NOMO-1 (cell line): ENCODE measurements around the gene NDUFS5.
"Not testable (repeated sequence)": the region's sequence is repeated elsewhere in the genome, so short reads cannot be mapped to it uniquely, and the experiment has no call there.

Source experiments
- DNase-seq, 2 experiments: peaks; one replicate each; lab custom pipeline; 2025; ENCODE audit not compliant: unreplicated experiment in 2 of 2; lab: John Stamatoyannopoulos, UW

NDUFS5 gene

DNA sequence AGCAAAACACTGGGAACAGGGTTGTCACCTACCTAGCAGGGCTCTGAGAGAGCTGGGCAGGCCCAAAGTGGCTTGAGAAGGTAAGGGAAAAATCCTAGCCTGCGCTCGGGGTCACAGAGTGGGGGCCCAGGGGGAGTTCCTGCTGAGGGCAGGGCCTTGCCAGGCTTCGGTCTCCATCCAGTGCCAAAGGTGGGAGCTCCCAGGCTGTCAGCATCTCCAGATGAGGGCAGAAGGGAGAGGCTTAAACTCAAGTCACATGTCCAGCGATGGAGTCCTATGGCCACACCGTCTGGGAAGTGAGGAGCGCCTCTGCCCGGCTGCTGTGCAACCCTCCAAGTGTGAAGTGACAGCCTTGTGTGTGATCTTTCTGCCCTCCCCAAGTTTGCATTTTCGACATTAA lies 11.2 kb upstream of the NDUFS5 start:
- DNase-seq = not testable (repeated sequence)

GRCh38 chr1:39016604-39017171 lies 9.5 kb upstream of the NDUFS5 start:
- no peak for DNase-seq

GRCh38 chr1:39017266-39017665 lies 8.9 kb upstream of the NDUFS5 start:
- no peak for DNase-seq

- DNase-seq = not testable (repeated sequence)
These were observed 5.7 kb upstream of the NDUFS5 start for GRCh38 chr1:39020494-39020893.

DNA sequence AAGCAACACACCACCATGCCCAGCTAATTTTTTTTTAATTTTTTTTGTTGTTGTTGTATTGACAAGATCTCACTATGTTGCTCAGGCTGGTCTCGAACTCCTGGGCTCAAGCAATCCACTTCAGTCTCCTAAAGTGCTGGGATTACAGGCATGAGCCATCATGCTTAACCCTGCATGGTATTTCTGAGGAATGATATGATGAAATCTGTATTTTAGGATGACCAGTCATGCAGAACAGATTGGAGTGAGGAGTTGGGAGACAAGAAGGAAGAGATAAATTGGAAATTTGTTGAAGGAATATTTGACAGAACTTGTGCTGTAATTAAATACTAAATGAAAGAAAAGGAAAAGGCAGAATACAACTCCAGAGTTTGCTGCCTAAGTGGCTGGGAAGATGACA lies 4.7 kb upstream of the NDUFS5 start:
- DNase-seq = no peak

DNA sequence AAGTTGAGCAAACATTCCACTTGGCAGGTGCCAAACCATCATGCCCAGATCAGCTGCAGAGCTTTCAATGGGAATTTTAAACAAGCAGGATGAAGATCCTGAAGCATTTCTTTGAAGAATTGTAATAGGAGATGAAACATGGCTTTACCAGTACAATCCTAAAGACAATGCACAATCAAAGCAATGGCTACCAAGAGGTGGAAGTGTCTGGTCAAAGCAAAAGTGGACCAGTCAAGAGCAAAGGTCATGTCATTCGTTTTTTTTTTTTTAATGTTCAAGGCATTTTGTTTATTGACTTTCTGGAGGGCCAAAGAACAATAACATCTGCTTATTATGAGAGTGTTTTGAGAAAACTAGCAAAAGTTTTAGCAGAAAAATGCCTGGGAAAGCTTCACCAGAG lies 3.0 kb upstream of the NDUFS5 start:
- no peak for DNase-seq

DNA sequence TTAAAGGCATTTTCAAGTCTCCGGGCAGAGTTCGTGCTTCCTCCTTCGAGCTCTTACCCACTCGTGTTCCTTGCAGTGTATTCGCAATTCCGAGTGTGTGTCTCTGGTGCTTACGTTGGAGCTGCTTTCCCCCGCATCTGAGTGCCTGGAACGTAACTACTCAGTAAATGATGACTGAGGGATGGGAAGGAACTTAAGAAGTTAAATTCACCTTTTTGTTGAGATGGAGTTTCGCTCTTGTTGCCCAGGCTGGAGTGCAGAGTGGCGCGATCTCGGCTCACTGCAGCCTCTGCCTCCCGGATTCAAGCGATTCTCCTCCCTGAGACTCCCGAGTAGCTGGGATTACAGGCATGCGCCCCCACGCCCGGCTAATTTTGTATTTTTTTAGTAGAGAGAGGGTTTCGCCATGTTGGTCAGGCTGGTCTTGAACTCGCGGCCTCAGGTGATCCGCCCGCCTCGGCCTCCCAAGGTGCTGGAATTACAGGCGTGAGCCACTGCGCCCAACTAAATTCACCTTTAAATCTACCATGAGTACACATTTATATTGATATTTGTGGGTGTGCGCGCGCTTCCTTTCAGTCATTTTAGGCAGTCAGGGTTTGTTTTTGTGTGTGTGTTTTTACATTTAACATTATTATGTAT lies 837 bp downstream of the NDUFS5 start:
- DNase-seq = no peak

GRCh38 chr1:39034114-39034654 lies 8.0 kb downstream of the NDUFS5 start:
- no peak for DNase-seq

GRCh38 chr1:39036678-39037077 lies 10.5 kb downstream of the NDUFS5 start:
- no peak for DNase-seq

GRCh38 chr1:39043513-39043912 lies 17.4 kb downstream of the NDUFS5 start:
- peak; percentile 14 to 44 for DNase-seq

GRCh38 chr1:39044762-39045161 lies 18.6 kb downstream of the NDUFS5 start:
- no peak for DNase-seq

DNA sequence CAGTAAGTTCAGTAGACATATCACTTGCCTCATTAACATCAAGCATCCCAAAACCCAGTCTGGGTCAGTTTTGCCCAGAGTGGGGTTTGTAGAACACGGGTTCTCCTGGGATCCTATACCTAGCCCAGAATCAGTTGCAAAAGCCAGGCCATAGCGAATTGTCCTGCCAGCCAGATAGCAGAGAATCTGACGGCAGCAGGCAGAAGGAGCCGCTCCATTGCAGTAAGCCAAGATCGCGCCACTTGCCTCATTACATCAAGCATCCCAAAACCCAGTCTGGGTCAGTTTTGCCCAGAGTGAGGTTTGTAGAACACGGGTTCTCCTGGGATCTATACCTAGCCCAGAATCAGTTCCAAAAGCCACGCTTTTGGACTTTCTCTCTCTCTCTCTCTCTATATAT lies 19.1 kb downstream of the NDUFS5 start:
- no peak for DNase-seq

DNA sequence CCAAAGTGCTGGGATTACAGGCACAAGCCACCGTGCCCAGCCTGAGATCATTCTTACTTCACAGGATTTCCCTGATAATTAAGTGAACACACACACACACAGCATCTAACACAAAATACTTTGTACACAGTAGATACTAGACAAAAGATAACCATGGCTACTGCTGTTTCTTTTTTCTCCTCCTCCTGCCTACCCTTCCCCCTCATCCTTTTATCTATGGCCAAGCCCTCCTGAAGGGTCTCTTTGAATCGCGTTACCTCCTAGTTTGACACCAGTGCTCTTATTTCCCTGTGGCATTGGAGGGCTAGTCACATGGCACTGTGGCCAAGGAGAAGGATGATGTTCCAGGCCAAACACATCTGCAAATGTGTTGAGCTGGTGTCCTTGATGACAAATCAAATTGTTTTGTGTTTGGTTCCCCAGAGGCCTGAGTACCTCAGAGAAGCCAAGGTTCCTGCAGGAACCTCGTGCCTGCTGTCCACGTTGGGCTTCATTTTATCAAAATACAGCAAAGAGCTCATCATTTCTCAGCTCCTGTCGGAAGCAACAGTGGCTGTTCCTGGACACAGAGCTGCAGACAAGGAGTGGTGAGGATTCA lies 20.6 kb downstream of the NDUFS5 start:
- DNase-seq = no peak

DNA sequence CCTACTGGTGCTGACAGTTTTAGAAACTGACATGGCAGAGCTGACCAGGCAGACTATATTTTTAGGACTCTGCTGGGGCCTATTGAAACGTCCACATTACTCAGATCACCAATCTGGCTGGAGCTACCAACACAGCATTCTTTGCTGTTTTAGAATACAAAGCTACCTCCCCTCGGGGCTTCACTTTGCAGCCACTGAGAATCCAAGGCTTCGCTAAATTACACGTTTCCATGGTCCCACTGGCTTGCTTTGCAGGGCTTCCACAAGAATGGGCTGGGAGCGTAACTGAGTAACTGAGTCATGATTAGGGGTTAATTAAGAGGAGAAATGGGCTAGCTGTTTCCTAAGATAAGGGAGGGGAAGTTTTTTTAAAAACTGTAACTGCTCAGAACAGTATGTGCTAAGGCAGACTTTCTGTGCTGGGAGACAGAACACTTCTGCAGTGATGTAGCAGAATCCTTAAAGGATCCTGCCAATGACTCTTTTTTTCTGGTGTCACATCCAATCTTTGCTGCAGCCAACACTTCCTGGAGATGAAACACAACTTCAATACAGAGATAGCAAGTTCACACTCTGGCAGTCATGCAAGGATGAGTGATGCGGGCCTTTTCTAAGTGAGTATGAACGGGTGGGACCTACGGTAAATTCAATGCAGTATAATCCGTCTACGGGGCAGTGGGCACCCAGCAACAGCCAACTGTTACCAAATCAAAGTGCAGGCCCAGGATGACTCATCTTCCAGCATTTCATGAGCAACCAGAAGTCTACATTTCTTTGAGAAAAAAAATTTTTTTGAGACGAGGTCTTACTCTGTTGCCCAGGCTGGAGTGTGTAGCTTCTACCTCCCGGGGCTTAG lies 21.5 kb downstream of the NDUFS5 start:
- no peak for DNase-seq

DNA sequence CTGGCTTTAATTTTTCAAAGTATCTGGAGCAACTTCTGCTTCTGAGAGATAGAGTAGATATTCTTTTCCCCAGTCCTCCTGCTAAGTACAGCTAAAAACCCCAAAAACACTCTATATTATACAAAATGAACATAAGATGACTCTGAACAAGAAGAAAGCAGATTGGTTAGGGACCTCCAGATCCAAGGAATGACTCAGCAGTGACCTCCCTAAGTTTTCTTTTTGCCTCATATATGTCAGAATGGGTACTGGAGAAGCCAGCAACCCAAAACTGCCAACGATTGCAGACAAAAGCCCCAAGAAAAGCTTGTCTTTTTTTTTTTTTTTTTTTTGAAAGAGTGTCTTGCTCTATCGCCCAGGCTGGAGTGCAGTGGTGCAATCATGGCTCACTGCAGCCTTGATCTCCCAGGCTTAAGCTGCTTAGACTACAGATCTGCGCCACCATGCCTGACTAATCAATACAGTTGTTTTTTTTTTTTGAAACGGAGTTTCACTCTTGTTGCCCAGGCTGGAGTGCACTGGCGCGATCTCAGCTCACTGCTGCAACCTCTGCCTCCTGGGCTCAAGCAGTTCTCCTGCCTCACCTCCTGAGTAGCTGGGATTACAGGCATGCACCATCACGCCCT lies 22.7 kb downstream of the NDUFS5 start:
- DNase-seq = no peak

DNA sequence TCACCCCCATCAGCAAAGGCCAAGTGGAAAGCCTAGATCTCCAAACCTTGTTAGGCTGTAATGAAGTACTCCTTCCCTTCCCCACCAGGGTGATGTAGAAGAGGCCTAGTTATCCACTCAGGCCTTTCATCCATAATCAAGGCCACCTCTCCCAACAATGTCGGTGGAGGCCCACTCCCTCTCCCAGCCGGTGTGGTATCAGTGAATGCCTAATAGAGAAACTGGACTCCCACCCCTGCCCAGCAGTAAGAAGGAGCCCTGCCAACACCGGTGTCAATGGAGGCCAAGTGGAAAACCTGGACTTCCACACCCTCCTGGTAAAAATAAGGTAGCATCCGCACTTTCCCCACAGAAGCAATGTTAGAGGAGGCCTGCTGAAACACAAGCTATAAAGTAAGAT lies 23.9 kb downstream of the NDUFS5 start:
- DNase-seq = no peak

- not testable (repeated sequence) for DNase-seq
These were observed 25.2 kb downstream of the NDUFS5 start for GRCh38 chr1:39051193-39051850.

GRCh38 chr1:39051956-39052355 lies 25.8 kb downstream of the NDUFS5 start:
- no peak for DNase-seq

DNA sequence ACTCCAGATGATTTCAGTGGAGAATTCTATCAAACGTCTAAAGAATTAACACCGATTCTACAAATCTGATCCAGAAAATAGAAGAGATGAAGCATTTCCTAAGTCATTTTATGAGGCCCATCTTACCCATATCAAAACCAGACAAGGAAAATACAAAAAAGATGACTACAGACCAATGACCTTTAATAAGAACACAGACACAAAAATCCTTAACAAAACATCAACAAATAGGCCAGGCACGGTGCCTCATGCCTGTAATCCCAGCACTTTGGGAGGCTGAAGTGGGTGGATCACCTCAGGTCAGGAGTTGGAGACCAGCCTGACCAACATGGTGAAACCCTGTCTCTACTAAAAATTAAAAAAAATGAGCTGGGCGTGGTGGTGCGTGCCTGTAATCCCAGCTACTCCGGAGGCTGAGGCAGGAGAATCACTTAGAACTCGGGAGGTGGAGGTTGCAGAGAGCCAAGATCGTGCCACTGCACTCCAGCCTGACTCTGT lies 29.1 kb downstream of the NDUFS5 start:
- DNase-seq = not testable (repeated sequence)

DNA sequence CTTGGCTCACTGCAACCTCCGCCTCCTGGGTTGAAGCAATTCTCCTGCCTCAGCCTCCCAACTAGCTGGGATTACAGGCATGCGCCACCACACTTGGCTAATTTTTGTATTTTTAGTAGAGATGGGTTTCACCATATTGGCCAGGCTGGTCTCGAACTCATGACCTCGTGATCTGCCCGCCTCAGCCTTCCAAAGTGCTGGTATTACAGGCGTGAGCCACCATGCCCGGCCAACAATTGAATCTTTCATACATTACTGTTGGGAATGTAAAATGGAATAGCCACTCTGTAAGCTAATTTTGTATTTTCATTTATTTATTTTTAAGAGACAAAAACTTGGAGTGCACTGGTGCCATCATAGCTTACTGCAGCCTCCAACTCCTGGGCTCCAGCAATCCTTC lies 35.4 kb downstream of the NDUFS5 start:
- not testable (repeated sequence) for DNase-seq
